Adrenal gland (tissue), 5 donors: Measurements from ENCODE around the gene CCSER1.

Source experiments
- POLR2A ChIP-seq, 2 donors: fragments of 450-650 bp; IDR thresholded peaks; one replicate each; pipeline ENCODE4 v1.6.1; 2017; ENCODE audit warnings: antibody characterized with exemption in 2 of 2, mild to moderate bottlenecking in 2 of 2, moderate library complexity in 1 of 2
- TF ChIP-seq, protein P1 (sequence below), 6 experiments: fragments of 450-650 bp in 4 of 6; fragments of 200-600 bp in 2 of 6; sonication (generic) in 1 of 6; IDR thresholded peaks; 1 replicate in 5 of 6; 2 replicates in 1 of 6; pipeline versions ENCODE4 v1.5.1 to v1.8.0; 2016 to 2021; ENCODE audit warnings: antibody characterized with exemption in 6 of 6, mild to moderate bottlenecking in 2 of 6, moderate library complexity in 1 of 6
- donor health status: DM: no; HTN: no; CAD: no.

- TF ChIP-seq, protein P1, sequence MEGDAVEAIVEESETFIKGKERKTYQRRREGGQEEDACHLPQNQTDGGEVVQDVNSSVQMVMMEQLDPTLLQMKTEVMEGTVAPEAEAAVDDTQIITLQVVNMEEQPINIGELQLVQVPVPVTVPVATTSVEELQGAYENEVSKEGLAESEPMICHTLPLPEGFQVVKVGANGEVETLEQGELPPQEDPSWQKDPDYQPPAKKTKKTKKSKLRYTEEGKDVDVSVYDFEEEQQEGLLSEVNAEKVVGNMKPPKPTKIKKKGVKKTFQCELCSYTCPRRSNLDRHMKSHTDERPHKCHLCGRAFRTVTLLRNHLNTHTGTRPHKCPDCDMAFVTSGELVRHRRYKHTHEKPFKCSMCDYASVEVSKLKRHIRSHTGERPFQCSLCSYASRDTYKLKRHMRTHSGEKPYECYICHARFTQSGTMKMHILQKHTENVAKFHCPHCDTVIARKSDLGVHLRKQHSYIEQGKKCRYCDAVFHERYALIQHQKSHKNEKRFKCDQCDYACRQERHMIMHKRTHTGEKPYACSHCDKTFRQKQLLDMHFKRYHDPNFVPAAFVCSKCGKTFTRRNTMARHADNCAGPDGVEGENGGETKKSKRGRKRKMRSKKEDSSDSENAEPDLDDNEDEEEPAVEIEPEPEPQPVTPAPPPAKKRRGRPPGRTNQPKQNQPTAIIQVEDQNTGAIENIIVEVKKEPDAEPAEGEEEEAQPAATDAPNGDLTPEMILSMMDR (IDR thresholded peaks at IDR 0.05), result no peak
- no peak for TF ChIP-seq POLR2A (IDR thresholded peaks at IDR 0.05)
Measured at GRCh38 chr4:90757534-90758060, 630.4 kb downstream of the CCSER1 start.
